DLD1 (cell line): ENCODE results near the gene PRKCB.
"Not testable (repeated sequence)": the region's sequence is repeated elsewhere in the genome, so short reads cannot be mapped to it uniquely, and the experiment has no call there.

Experiments used
- in situ Hi-C: cut with HindIII; loops from 2 replicates; pipeline ENCODE4 v1.10.0; 2017; ENCODE audit warnings: low sequenced_read_pairs

The PRKCB gene

GRCh38 chr16:23996258-23996955, 160.6 kb downstream of the PRKCB start:
- in situ Hi-C loops = no loop called here

- in situ Hi-C loops = no loop called here
These were observed 163.0 kb downstream of the PRKCB start for GRCh38 chr16:23998771-23999170.

GRCh38 chr16:23999663-24000062, 163.9 kb downstream of the PRKCB start:
- in situ Hi-C loops = no loop called here

- in situ Hi-C loops = no loop called here
These were observed 165.9 kb downstream of the PRKCB start for GRCh38 chr16:24001710-24002109.

- in situ Hi-C loops = no loop called here
These were observed 166.8 kb downstream of the PRKCB start for GRCh38 chr16:24002619-24003018.

GRCh38 chr16:24005577-24005976, 169.8 kb downstream of the PRKCB start:
- in situ Hi-C loops = no loop called here

GRCh38 chr16:24007391-24007790, 171.6 kb downstream of the PRKCB start:
- in situ Hi-C loops = no loop called here

GRCh38 chr16:24007934-24008333, 172.2 kb downstream of the PRKCB start:
- in situ Hi-C loops = no loop called here

- in situ Hi-C loops = no loop called here
These were observed 173.3 kb downstream of the PRKCB start for GRCh38 chr16:24009098-24009497.

GRCh38 chr16:24009955-24010354, 174.2 kb downstream of the PRKCB start:
- in situ Hi-C loops = no loop called here

GRCh38 chr16:24010440-24011089, 174.8 kb downstream of the PRKCB start:
- in situ Hi-C loops = no loop called here

- in situ Hi-C loops = no loop called here
These were observed 175.5 kb downstream of the PRKCB start for GRCh38 chr16:24011237-24011636.

GRCh38 chr16:24013054-24013636, 177.4 kb downstream of the PRKCB start:
- in situ Hi-C loops = no loop called here

GRCh38 chr16:24013864-24014645, 178.3 kb downstream of the PRKCB start:
- in situ Hi-C loops = no loop called here

- in situ Hi-C loops = not testable (repeated sequence)
These were observed 179.2 kb downstream of the PRKCB start for GRCh38 chr16:24014955-24015354.

- in situ Hi-C loops = no loop called here
These were observed 180.1 kb downstream of the PRKCB start for GRCh38 chr16:24015923-24016322.

GRCh38 chr16:24018485-24018884, 182.7 kb downstream of the PRKCB start:
- in situ Hi-C loops = no loop called here

GRCh38 chr16:24022797-24023196, 187.0 kb downstream of the PRKCB start:
- in situ Hi-C loops = no loop called here

- in situ Hi-C loops = no loop called here
These were observed 187.8 kb downstream of the PRKCB start for GRCh38 chr16:24023621-24024020.

GRCh38 chr16:24024971-24025370, 189.2 kb downstream of the PRKCB start:
- in situ Hi-C loops = no loop called here

GRCh38 chr16:24027466-24027865, 191.7 kb downstream of the PRKCB start:
- in situ Hi-C loops = no loop called here
